ENCODE measurements around the gene PGA5.
"Not testable (repeated sequence)": the region's sequence is repeated elsewhere in the genome, so short reads cannot be mapped to it uniquely, and the experiment has no call there.

PGA5 gene

DNA sequence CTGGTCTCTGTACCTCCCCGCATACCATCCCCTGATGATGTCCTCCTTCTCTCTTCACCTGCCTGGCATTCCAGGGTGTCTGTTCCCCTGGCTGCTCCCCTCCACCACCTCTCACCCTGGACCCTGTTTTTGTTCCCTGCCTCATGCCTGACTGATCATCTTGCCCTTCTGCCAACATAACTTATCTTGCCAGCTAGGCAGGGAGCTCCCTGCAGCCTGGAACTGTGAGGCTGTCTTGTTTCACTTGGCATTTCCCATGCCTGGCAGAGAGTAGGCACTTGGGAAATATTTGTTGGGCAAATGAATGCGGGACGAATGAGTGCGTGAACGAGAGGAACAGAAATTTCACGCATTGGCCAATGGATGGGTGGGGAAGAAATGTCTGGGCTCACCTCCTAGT lies 11.5 kb upstream of the PGA5 start:
- DNase-seq: not testable (repeated sequence)

GRCh38 chr11:61231033-61231432 lies 9.9 kb upstream of the PGA5 start:
- DNase-seq: not testable (repeated sequence)

DNA sequence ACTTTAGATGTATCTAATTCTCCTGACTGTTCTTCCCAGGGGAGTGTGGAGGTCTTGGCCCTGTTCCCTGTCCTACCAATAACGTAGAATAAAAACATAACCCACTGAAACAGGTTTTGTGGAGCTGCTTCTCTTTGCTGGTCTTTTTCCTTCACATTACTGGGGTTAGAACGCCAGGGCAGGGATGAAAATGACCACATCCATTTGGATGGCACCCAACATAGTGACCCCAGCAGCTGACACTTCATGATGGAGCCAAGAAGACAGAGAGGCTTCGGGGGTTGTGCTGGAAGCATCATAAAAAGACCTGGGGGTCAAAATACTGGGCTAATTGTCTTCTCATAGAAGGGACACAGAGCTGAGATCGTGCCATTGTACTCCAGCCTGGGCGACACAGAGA lies 9.4 kb upstream of the PGA5 start:
- not testable (repeated sequence) for DNase-seq

- DNase-seq: not testable (repeated sequence)
These were observed 8.3 kb upstream of the PGA5 start for GRCh38 chr11:61232548-61233145.

DNA sequence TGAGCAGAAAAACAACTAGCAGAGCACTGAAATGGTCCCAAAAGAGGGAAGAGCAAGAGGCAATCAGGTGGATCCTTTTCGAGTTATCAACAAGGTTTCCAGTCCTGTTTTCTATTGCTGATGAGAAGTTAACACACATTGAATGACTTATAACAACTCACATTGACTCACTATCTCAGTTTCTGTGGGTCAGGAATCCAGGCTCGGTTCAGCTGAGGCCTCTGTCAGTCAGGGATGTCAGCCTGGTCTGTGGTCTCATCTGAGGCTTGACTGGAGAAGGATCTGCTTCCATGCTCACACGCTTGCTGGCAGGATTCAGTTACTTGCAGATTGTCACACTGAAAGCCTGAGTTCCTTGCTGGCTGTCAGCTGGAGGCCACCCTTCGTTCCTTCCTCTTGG lies 3.8 kb upstream of the PGA5 start:
- not testable (repeated sequence) for DNase-seq

DNA sequence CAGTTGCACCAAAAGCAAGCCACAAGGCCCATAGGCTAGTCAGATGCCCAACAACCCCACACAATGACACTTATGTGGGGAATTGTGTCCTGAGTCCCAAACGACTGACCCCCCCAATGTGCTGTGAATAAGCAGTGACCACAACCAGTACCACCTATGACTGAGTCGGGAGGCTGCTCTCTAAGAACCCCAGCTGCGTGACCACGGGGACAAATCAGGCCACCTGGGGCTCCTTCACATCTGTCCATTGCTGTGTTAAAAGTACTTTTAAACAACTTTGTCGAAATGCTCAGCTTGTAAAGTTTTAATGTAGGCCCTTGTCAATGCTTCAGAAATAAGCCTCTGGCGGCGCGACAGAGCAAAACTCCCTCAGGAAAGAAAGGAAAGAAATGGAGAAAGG lies 687 bp upstream of the PGA5 start:
- DNase-seq: not testable (repeated sequence)

- not testable (repeated sequence) for DNase-seq
These were observed 551 bp downstream of the PGA5 start for GRCh38 chr11:61241526-61241925.

GRCh38 chr11:61245284-61245964 lies 4.4 kb downstream of the PGA5 start:
- DNase-seq: not testable (repeated sequence)

- not testable (repeated sequence) for DNase-seq
These were observed 7.1 kb downstream of the PGA5 start for GRCh38 chr11:61248071-61248470.

DNA sequence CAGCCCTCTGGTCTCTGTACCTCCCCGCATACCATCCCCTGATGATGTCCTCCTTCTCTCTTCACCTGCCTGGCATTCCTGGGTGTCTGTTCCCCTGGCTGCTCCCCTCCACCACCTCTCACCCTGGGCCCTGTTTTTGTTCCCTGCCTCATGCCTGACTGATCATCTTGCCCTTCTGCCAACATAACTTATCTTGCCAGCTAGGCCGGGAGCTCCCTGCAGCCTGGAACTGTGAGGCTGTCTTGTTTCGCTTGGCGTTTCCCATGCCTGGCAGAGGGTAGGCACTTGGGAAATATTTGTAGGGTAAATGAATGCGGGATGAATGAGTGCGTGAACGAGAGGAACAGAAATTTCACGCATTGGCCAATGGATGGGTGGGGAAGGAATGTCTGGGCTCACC lies 8.2 kb downstream of the PGA5 start:
- not testable (repeated sequence) for DNase-seq

DNA sequence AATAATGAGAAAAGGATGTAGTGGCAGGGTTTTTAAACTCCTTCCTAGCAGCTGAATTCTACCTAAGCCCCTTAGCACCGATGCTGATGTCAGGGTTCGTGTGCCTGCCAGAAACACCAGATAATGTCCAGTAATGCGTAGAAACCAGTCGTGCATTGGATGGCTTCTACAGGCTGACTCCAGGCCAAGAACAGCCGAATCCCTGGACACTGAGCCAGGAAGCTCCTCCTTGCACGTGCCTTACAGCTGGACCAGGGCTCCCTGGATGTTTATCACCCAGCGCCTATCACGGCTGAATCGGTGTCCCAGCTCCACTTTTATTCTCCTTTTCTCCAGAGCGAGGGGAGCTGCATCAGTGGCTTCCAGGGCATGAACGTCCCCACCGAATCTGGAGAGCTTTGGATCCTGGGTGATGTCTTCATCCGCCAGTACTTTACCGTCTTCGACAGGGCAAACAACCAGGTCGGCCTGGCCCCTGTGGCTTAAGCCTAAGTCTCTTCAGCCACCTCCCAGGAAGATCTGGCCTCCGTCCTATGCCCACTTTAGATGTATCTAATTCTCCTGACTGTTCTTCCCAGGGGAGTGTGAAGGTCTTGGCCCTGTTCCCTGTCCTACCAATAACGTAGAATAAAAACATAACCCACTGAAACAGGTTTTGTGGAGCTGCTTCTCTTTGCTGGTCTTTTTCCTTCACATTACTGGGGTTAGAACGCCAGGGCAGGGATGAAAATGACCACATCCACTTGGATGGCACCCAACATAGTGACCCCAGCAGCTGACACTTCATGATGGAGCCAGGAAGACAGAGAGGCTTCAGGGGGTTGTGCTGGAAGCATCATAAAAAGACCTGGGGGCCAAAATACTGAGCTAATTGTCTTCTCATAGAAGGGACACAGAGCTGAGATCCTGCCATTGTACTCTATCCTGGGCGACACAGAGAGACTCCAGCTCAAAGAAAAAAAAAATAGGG lies 10.1 kb downstream of the PGA5 start:
- DNase-seq: not testable (repeated sequence)

DNA sequence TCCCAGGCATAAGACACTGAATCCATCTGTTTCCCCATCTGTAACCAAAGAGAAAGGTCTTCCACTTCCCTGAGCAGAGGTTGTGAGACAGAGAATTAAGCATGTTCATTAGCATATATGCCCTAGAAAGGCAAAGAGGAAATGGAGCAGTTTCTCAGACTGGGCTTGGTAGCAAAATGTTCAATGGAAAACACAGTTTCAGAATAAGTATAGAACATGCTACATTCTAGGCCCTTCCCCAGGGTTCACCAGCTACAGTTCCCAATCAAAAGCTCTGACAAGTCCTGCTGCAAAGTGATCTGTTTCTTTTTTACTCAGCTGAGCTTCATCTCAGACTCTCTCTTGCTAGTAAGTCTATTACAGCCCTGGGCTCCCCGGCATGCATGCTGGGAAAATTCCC lies 11.4 kb downstream of the PGA5 start:
- DNase-seq: not testable (repeated sequence)

DNA sequence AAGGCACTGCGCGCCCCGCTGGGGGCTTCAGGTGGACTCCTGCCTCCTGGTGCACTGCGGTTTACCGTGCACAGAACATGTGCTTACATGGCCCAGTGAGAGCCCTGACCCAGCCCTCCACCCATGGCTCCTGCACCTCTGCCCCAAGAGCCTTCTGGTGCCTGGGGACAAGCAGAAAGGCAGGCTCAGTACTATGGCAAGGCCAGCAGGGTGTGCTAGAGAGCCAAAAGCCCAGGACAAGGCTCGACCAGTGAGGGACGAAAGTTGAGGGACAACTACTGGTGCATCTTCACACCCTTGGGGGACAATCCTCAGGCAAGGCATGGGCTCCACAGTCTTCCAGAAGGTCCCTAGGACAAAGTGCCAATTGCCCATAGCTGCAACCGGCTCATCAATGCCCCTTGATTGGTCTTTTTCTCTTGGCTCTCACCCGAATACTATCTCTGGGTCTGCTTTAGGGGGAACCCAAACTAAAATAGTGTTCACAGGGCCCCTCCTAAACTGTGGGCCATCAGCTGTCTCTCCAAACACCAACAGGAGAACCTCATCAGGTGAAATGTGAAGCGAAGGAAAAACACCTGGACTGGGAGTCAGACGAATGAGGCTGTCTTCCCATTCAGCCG lies 13.5 kb downstream of the PGA5 start:
- DNase-seq: peak; percentile 70

DNA sequence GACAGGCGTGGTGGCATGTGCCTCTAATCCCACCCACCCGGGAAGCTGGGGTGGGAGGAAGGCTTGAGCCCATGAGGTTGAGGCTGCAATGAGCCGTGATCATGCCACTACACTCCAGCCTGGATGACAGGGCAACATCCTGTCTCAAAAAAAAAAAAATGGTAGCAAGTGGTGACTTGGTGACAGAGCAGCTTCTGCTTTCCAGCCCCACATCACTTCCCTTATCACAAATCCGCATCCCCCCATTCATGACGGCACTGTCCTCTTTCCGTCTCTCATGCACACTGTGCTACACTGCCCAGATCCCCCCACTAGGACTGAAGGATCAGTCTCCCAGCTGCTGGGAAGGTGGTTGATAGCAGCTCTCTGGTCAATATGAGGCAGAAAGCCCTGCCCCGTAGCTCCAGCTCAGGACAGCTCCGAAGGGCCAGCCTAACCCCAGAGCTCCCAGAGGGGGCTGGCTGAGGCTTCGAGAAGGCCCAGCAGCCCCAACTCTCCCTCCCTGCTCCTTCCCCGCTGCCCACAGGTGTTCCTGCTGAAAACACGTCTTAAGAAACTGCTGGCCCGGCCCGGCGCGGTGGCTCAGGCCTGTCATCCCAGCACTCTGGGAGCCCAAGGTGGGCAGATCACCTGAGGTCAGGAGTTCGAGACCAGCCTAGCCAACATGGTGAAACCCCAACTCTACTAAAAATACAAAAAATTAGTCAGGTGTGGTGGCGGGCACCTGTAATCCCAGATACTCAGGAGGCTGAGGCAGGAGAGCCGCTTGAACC lies 15.9 kb downstream of the PGA5 start:
- DNase-seq: no peak

DNA sequence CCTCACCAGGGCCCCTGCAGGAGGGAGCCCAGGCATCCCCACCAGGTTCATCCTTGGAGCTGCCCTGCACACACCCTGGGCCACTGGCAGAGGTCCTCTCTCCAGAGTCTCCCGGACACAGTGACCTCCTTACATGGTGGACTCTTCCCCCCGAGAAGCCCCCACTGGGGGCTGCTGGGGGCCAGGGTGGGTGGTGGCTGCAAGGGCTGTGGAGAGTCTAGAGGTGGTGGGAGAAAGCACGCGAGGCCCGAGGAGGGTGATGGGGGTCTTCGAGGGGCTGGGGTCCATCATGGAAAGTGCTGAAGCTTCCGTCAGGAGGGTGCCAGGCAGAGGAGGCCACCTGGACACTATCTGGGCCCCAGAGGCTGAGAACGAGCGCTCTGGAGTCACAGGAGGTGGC lies 17.6 kb downstream of the PGA5 start:
- no peak for DNase-seq

GRCh38 chr11:61259363-61259762 lies 18.4 kb downstream of the PGA5 start:
- DNase-seq: no peak

GRCh38 chr11:61264371-61264770 lies 23.4 kb downstream of the PGA5 start:
- DNase-seq: no peak

DNA sequence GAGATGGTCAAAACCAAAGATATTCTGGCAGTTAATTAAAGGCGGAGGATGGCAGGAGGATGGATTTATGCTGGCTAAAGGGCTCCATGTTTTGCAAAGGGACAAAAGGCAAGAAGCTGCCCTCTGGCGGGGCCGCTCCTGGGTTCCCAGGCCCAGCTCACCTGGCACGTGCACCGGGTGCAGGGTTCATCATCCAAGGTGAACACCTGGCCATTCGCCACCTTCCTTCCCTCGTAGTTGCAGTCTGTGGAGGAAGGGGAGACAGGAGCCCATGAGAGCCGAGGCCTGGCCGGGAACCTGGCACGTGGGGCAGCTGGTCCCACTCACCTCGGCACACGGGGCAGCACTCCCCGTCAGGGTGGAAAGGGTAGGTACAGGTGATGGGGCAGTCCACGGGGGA lies 23.8 kb downstream of the PGA5 start:
- no peak for DNase-seq

DNA sequence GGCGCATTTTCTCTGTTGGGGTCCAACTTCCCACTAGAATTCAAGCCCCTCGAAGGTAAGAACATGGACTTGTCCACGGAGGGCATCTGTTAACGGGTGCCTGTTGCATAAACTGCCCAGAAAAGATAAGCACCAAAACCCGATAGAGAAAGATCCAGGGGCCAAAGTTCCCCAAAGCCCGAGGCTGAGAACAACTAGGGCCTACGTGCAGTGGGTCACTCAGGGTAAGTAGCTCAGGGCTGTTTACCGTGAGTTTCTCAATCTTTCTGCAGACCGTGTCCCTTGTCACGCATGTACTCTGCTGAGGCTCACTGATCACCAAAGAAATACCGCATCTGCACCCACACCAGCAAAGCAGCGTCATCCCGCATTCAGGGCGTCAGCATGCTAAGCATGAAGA lies 24.4 kb downstream of the PGA5 start:
- DNase-seq: no peak

GRCh38 chr11:61266602-61267001 lies 25.6 kb downstream of the PGA5 start:
- DNase-seq: no peak

GRCh38 chr11:61267437-61267841 lies 26.5 kb downstream of the PGA5 start:
- DNase-seq: no peak

- DNase-seq: no peak
These were observed 27.7 kb downstream of the PGA5 start for GRCh38 chr11:61268588-61269250.
